Hematopoietic multipotent progenitor cell treated with erythropoietin and hydrocortisone succinate and interleukin-3 and kit ligand, for 17 days (in vitro differentiated cells): ENCODE measurements around the gene CMC1.
"Not testable (repeated sequence)": the region's sequence is repeated elsewhere in the genome, so short reads cannot be mapped to it uniquely, and the experiment has no call there.

ENCODE experiments used
- DNase-seq: peaks from one replicate; pipeline ENCODE4 v3.0.0-alpha.2; 2015; ENCODE audit warnings: low spot score

CMC1 gene

GRCh38 chr3:28244491-28244890 is 3.1 kb downstream of the CMC1 start:
- no peak for DNase-seq

- no peak for DNase-seq
Measured at GRCh38 chr3:28247286-28247685, 5.9 kb downstream of the CMC1 start.

- DNase-seq = no peak
Measured at GRCh38 chr3:28250999-28251398, 9.6 kb downstream of the CMC1 start.

DNA sequence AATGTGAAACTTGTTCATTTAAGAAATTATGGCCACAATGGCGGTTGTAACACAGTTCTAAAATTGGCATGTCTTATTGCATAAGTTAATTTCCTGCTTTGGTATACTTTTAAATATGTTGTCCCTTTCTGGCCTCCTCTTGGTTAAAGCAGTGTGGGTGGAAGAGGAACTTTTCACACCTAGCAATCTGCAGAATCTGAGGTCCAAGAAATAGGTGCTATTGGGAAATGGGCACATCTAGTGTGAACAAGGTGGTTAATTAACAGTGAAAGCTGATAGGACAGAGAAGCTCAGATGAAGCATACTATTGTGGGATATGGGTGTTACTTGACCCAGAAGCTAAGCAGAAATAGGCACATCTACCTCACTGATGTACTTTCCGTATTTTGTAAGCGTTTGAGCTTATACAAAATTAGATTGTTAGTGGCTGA is 10.6 kb downstream of the CMC1 start:
- DNase-seq = no peak

- no peak for DNase-seq
Measured at GRCh38 chr3:28253040-28253715, 11.8 kb downstream of the CMC1 start.

GRCh38 chr3:28262001-28262400 is 20.6 kb downstream of the CMC1 start:
- no peak for DNase-seq

DNA sequence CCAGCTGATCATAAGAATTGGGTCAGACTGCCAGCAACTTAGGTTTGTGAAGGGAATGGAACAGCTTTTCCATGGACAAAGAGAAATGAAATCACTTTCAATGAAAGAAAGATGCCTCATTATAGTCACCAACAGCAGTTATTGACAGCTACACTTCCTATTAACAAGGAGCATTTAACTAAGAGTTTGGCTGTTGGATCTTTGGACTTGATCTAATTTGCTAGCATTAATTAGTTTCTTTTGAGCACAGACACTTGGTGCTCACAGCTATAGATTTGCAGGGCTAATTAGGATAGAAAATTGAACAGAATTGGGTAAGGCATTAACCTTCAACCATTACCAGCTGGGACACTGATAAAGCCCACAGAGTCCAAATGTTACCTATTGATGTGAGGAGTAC is 24.2 kb downstream of the CMC1 start:
- no peak for DNase-seq

GRCh38 chr3:28267984-28268849 is 26.8 kb downstream of the CMC1 start:
- no peak for DNase-seq

DNA sequence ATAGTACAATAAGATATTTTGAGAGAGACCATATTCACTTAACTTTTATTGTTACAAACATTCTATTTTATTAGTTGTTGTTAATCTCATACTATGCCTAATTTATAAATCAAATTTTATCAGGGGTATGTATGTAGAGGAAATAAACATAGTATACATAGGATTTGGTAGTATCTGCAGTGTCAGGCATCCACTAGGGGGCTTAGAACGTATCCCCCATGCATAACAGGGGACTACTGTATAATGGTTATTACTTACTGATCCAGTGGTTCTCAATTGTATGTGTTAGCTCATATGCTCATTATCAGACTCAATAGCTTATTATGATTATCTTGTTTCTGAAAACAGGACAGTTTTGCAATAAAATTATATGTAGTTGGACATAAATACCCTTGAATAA is 27.6 kb downstream of the CMC1 start:
- DNase-seq = no peak

GRCh38 chr3:28269884-28270283 is 28.5 kb downstream of the CMC1 start:
- not testable (repeated sequence) for DNase-seq

DNA sequence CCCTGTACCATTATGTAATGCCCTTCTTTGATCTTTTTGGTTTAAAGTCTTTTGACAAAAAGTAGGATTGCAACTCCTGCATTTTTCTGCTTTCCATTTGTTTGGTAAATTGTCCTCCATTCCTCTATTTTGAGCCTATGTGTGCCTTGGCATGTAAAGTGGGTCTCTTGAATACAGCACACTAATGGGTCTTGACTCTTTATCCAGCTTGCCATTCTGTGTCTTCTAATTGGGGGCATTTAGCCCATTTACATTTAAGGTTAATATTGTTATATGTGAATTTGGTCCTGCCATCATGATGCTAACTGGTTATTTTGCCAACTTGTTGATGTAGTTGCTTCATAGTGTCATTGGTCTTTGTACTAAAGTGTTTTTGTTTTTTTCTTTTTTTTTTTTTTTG is 32.4 kb downstream of the CMC1 start:
- DNase-seq = no peak

DNA sequence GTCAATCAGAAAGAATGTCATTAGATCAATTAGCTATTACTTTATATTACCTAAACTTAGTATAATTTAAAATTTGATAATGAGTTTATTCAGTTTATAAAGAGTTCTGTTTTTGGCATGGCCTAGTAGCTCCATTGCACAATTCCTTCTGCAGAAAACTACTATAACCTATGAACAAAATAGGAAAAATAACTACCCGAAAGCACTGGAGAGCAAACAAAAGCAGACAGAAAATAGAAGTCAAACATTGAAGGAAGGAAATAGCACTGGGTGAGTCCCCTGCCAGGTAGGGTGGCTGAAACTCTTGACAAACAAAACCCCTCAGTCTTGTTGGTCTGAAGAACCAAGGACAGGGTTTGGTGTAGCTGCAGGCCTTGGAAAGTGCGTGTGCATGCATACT is 37.5 kb downstream of the CMC1 start:
- DNase-seq = no peak

- no peak for DNase-seq
Measured at GRCh38 chr3:28279770-28280169, 38.4 kb downstream of the CMC1 start.

DNA sequence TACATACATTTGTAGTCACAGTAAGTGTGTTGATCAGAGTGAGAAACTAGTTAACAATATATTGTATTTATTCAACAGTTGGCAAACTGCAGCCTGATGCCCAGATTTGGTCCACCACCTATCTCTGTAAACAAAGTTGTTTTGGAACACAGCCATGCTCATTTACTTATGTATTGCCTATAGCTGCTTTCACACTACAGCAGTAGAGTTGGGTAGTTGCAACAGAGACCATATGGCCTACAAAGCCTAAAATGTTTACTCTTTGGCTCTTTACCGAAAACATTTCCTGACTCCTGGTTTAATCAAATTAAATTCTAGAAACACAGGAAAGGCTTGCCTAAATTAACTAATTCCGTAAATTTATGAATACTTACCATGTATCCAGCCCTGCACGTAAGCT is 39.4 kb downstream of the CMC1 start:
- no peak for DNase-seq

- DNase-seq = no peak
Measured at GRCh38 chr3:28286595-28286994, 45.2 kb downstream of the CMC1 start.

GRCh38 chr3:28287046-28287445 is 45.6 kb downstream of the CMC1 start:
- no peak for DNase-seq

DNA sequence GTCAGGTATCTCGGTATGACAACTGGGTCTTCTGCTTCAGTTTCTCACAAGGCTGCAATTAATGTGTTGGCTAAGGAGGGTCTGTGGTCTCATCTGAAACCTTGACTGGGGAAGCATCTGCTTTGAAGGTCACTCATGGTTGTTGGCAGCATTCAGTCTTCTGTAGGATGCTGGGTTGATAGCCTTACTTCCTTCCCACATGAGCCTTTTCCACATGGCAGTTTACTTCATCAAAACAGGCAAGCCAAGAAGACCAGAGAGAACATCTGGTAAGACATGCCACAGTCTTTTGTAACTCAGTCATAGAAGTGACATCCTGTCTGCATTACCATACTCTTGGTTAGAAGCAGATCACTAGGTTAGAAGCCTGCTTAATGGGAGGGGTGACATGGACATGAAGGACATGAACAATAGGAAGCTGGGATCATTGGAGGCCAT is 49.5 kb downstream of the CMC1 start:
- DNase-seq = no peak

GRCh38 chr3:28291577-28291976 is 50.2 kb downstream of the CMC1 start:
- DNase-seq = no peak

DNA sequence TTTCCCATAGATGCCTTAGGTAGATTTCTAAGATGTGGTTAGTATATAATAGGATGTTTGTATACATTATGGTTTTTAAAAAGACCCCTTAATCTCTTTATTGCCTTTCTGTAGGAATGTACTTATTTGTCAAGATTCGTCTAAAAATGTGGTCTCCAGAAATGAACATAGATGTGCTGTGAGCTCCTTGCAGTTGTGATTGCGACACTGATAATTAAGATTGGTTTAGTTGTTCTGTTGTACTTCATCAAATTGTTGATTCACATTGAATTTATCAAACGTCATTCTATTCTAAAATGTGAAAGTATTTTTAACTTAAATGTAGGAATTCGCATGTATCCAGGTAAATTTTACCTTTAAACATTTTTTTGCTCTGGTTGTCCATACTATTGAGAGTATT is 51.2 kb downstream of the CMC1 start:
- DNase-seq = no peak

GRCh38 chr3:28294667-28295413 is 53.4 kb downstream of the CMC1 start:
- DNase-seq = no peak

- DNase-seq = no peak
Measured at GRCh38 chr3:28295898-28296490, 54.6 kb downstream of the CMC1 start.

- no peak for DNase-seq
Measured at GRCh38 chr3:28299705-28300104, 58.3 kb downstream of the CMC1 start.
